Retinal pigment epithelial cell (primary cell): Measurements from ENCODE around the gene LSP1.

Source experiments
- DNase-seq: peaks from one replicate; pipeline ENCODE4 v3.0.0-alpha.2; 2010; ENCODE audit warnings: low read depth
- H3K4me3 ChIP-seq: 2 replicates; pipeline ENCODE4 v1.5.1; 2011; ENCODE audit warnings: mild to moderate bottlenecking, low read length, control low read depth, moderate library complexity
- CTCF ChIP-seq: conservative IDR thresholded peaks from 2 replicates; pipeline ENCODE4 v1.5.1; 2011; ENCODE audit warnings: low read depth, low read length, control low read depth, inconsistent platforms

LSP1 gene

GRCh38 chr11:1834779-1835670 is 17.9 kb upstream of the LSP1 start, which contains the start of gene SYT8:
Gene SYT8, plus strand, starts transcription at chr11:1834990. Its CDS starts 116 bp downstream, at chr11:1835106.
- TF ChIP-seq CTCF = no peak
- DNase-seq = no peak
- no peak within 1 kb of the TSS for H3K4me3 ChIP-seq

- no peak for DNase-seq
- H3K4me3 ChIP-seq = no peak overlapping the region
- TF ChIP-seq CTCF = no peak
These were observed 17.2 kb upstream of the LSP1 start for GRCh38 chr11:1835671-1836010.

- DNase-seq = no peak
- TF ChIP-seq CTCF = no peak
- no peak overlapping the region for H3K4me3 ChIP-seq
These were observed 16.6 kb upstream of the LSP1 start for GRCh38 chr11:1836011-1836945.

- H3K4me3 ChIP-seq = no peak overlapping the region
- TF ChIP-seq CTCF = peak; percentile 91
- no peak for DNase-seq
These were observed 15.5 kb upstream of the LSP1 start for GRCh38 chr11:1837171-1838076.

GRCh38 chr11:1838077-1838425 is 14.8 kb upstream of the LSP1 start:
- H3K4me3 ChIP-seq = no peak overlapping the region
- TF ChIP-seq CTCF = no peak
- no peak for DNase-seq

GRCh38 chr11:1838426-1839144 is 14.3 kb upstream of the LSP1 start, which contains the start of gene TNNI2:
Gene TNNI2, plus strand, starts transcription at chr11:1838981. Its CDS starts 716 bp downstream, at chr11:1839697.
- DNase-seq = no peak
- no peak within 1 kb of the TSS for H3K4me3 ChIP-seq

More at GRCh38 chr11:1838426-1839144, 14.3 kb upstream of the LSP1 start, which contains the start of gene TNNI2:
- no peak for TF ChIP-seq CTCF
